HG03025 (cell line): ENCODE results near the gene PDE1A.
"Not testable (repeated sequence)": the region's sequence is repeated elsewhere in the genome, so short reads cannot be mapped to it uniquely, and the experiment has no call there.

Source experiments
- ATAC-seq: cut with Tn5 transposase; IDR thresholded peaks from one replicate; pipeline ENCODE4 v1.9.1; 2021; ENCODE audit warnings: mild to moderate bottlenecking, moderate library complexity; ENCODE audit not compliant: unreplicated experiment, low FRiP score

Gene PDE1A

GRCh38 chr2:182412858-182413257 is 14.0 kb downstream of the PDE1A start:
- no peak for ATAC-seq

- ATAC-seq = no peak
Measured at GRCh38 chr2:182410120-182410519, 16.7 kb downstream of the PDE1A start.

- ATAC-seq = no peak
Measured at GRCh38 chr2:182406221-182406620, 20.6 kb downstream of the PDE1A start.

- no peak for ATAC-seq
Measured at GRCh38 chr2:182404975-182405561, 21.8 kb downstream of the PDE1A start.

- ATAC-seq = no peak
Measured at GRCh38 chr2:182404092-182404491, 22.7 kb downstream of the PDE1A start.

GRCh38 chr2:182393270-182393760 is 33.5 kb downstream of the PDE1A start:
- no peak for ATAC-seq

- no peak for ATAC-seq
Measured at GRCh38 chr2:182391443-182391842, 35.4 kb downstream of the PDE1A start.

- ATAC-seq = not testable (repeated sequence)
Measured at GRCh38 chr2:182386267-182386880, 40.5 kb downstream of the PDE1A start.

- no peak for ATAC-seq
Measured at GRCh38 chr2:182384860-182385259, 42.0 kb downstream of the PDE1A start.

GRCh38 chr2:182381225-182381624 is 45.6 kb downstream of the PDE1A start:
- ATAC-seq = no peak

- no peak for ATAC-seq
Measured at GRCh38 chr2:182379241-182379640, 47.6 kb downstream of the PDE1A start.

- no peak for ATAC-seq
Measured at GRCh38 chr2:182378759-182379158, 48.1 kb downstream of the PDE1A start.

- no peak for ATAC-seq
Measured at GRCh38 chr2:182377467-182377866, 49.4 kb downstream of the PDE1A start.

GRCh38 chr2:182375862-182376261 is 51.0 kb downstream of the PDE1A start:
- ATAC-seq = no peak

GRCh38 chr2:182372661-182373060 is 54.2 kb downstream of the PDE1A start:
- no peak for ATAC-seq

- no peak for ATAC-seq
Measured at GRCh38 chr2:182368996-182369395, 57.8 kb downstream of the PDE1A start.

- ATAC-seq = no peak
Measured at GRCh38 chr2:182368446-182368845, 58.4 kb downstream of the PDE1A start.

GRCh38 chr2:182367401-182367800 is 59.4 kb downstream of the PDE1A start:
- ATAC-seq = no peak

- ATAC-seq = no peak
Measured at GRCh38 chr2:182366628-182367027, 60.2 kb downstream of the PDE1A start.

- no peak for ATAC-seq
Measured at GRCh38 chr2:182365855-182366254, 61.0 kb downstream of the PDE1A start.

- ATAC-seq = no peak
Measured at GRCh38 chr2:182361477-182361876, 65.4 kb downstream of the PDE1A start.

GRCh38 chr2:182360663-182361260 is 66.1 kb downstream of the PDE1A start:
- no peak for ATAC-seq
